Vagina (tissue), 2 donors: Measurements from ENCODE around the gene MIER3. TPM values are rescaled to one million over a fixed set of nuclear protein-coding genes. Genes with fewer than 3 reads are reported as not detected.
"Not testable (repeated sequence)": the region's sequence is repeated elsewhere in the genome, so short reads cannot be mapped to it uniquely, and the experiment has no call there.

Source experiments
- DNase-seq, 2 donors: peaks; one replicate each; pipeline ENCODE4 v3.0.0-alpha.2; 2017; ENCODE audit errors: extremely low spot score in 2 of 2
- H3K27ac ChIP-seq: fragments of 200-600 bp; sonication (generic); one replicate; pipeline ENCODE4 v1.5.1; 2019
- H3K27me3 ChIP-seq: fragments of 200-600 bp; sonication (generic); one replicate; pipeline ENCODE4 v1.5.1; 2019
- H3K36me3 ChIP-seq, 2 donors: fragments of 200-600 bp; sonication (generic); one replicate each; pipeline ENCODE4 v1.5.1; 2017 to 2019
- H3K4me1 ChIP-seq: fragments of 200-600 bp; sonication (generic); one replicate; pipeline ENCODE4 v1.5.1; 2019
- H3K4me3 ChIP-seq, 2 donors: fragments of 200-600 bp; sonication (generic); 1 replicate in 1 of 2; 2 replicates in 1 of 2; pipeline ENCODE4 v1.5.1; 2016 to 2019
- H3K9me3 ChIP-seq: fragments of 200-600 bp; sonication (generic); one replicate; pipeline ENCODE4 v1.5.1; 2019
- POLR2A ChIP-seq, 2 donors: fragments of 450-650 bp; IDR thresholded peaks; one replicate each; pipeline ENCODE4 v1.6.1; 2017; ENCODE audit warnings: antibody characterized with exemption in 2 of 2, mild to moderate bottlenecking in 2 of 2, moderate library complexity in 2 of 2
- POLR2AphosphoS5 ChIP-seq, 2 donors: sonication (generic); formaldehyde crosslinking; IDR thresholded peaks; one replicate each; pipeline ENCODE4 v1.9.0; 2017; ENCODE audit warnings: antibody characterized with exemption in 2 of 2, mild to moderate bottlenecking in 2 of 2, low read depth in 1 of 2; ENCODE audit not compliant: insufficient read depth in 1 of 2
- intact Hi-C: fragments of 100-400 bp; cut with DNase I; formaldehyde crosslinking; loops from one replicate; pipeline ENCODE4 v1.15.1; 2023
- total RNA-seq: library from RNA; depleted of rRNA; stranded (reverse); fragments of >200 nt; gene quantifications from one replicate; pipeline ENCODE4 v1.2.3, GENCODE V29; 2016
- TF ChIP-seq, protein P1 (sequence below), 3 experiments: fragments of 450-650 bp in 2 of 3; fragments of 200-600 bp in 1 of 3; sonication (generic) in 1 of 3; IDR thresholded peaks; one replicate each; pipeline ENCODE4 v1.5.1; 2017 to 2019; ENCODE audit warnings: antibody characterized with exemption in 3 of 3, mild to moderate bottlenecking in 2 of 3, moderate library complexity in 2 of 3

Gene MIER3
- total RNA-seq, 1 donor from 2014 or later, result 16.0 TPM

DNA sequence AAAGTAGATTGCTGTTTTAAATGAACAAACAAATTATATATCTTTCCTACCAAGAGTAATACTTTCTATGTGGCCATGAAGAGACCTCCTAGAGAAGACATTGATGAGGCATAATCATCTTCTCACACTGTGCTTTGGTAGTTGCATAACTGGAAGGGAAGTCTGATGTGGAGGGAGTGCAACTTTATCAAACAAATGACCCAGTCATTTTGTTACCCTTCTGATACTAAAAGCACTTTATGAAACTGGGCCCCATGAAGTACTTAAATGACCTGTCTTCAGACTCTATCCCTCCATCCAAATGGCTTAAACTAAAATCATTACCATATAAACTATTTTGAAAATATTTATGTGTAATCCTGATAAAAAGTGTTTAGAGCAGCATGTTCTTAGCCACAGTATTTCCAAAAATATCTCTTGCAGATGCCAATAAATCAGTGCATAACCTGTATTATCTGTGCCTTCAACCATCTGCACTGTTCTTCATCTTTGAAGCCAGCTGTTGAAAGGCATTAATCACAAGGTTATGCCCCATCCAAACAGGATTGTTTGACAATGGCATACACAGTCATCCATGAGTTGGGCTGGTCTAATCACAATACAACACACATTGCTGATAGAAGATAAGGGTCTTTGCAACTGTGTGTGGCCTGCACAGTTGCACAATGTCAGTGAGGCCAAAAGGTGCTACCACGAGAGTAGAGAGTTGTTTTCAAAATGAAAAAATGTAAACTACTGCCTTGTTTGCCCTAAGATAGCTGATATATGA, 31.9 kb upstream of the MIER3 start:
- Histone ChIP-seq H3K9me3 (no peaks in the 10 kb centered on the region), H3K27ac (no peak overlapping the region), H3K27me3 (no peaks in the 10 kb centered on the region), H3K4me3 (no peak overlapping the region), H3K4me1 (no peaks in the 10 kb centered on the region), H3K36me3 (no peaks in the 10 kb centered on the region)
- TF ChIP-seq, protein P1, sequence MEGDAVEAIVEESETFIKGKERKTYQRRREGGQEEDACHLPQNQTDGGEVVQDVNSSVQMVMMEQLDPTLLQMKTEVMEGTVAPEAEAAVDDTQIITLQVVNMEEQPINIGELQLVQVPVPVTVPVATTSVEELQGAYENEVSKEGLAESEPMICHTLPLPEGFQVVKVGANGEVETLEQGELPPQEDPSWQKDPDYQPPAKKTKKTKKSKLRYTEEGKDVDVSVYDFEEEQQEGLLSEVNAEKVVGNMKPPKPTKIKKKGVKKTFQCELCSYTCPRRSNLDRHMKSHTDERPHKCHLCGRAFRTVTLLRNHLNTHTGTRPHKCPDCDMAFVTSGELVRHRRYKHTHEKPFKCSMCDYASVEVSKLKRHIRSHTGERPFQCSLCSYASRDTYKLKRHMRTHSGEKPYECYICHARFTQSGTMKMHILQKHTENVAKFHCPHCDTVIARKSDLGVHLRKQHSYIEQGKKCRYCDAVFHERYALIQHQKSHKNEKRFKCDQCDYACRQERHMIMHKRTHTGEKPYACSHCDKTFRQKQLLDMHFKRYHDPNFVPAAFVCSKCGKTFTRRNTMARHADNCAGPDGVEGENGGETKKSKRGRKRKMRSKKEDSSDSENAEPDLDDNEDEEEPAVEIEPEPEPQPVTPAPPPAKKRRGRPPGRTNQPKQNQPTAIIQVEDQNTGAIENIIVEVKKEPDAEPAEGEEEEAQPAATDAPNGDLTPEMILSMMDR (IDR thresholded peaks at IDR 0.05), result no peak
- TF ChIP-seq POLR2A (IDR thresholded peaks at IDR 0.05) (no peak), POLR2AphosphoS5 (IDR thresholded peaks at IDR 0.05; ENCODE audit: insufficient read depth in 1 of 2, low read depth in 1 of 2) (no peak)
- DNase-seq, result no peak
- intact Hi-C loops, result no loop called here

DNA sequence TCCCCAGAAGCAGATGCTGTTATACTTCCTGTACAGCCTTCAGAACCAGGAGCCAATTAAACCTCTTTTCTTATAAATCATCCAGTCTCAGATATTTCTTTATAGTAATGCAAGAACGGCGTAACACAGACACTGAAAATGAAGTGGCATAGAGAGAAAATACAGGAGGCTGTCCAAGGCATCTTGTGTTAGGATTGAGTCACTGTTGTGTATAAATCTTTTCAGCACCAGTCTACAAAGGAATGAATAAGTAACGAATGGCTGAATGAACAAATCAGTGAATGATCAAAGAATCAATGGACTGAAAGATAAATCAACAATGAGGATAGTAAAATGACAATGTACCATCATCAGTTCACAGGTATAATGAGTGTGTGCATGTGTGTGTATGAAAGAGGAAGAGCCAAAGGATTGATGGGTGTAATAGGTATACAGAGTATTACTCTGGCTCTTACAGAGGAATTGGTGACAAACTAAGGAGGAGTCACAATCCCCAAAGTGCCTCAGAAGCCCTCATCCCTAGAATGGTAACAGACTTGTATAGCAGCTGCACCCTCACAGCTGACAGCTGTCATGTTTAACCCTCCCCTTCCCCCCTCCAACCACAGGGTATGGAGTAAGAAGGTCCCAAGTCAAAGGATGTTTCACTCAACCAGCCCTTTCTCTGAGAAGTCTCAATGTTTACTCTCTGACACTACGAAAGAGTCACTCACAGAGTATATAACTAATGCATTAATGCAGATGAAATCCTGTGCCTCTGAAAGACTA, 29.8 kb upstream of the MIER3 start:
- Histone ChIP-seq H3K27ac (no peak overlapping the region), H3K4me3 (no peak overlapping the region), H3K9me3 (no peaks in the 10 kb centered on the region), H3K27me3 (no peaks in the 10 kb centered on the region), H3K36me3 (no peaks in the 10 kb centered on the region), H3K4me1 (no peaks in the 10 kb centered on the region)
- DNase-seq, result no peak
- TF ChIP-seq POLR2AphosphoS5 (IDR thresholded peaks at IDR 0.05; ENCODE audit: insufficient read depth in 1 of 2, low read depth in 1 of 2) (no peak), POLR2A (IDR thresholded peaks at IDR 0.05) (no peak)
- TF ChIP-seq, protein P1 (IDR thresholded peaks at IDR 0.05), result no peak
- intact Hi-C loops, result no loop called here

DNA sequence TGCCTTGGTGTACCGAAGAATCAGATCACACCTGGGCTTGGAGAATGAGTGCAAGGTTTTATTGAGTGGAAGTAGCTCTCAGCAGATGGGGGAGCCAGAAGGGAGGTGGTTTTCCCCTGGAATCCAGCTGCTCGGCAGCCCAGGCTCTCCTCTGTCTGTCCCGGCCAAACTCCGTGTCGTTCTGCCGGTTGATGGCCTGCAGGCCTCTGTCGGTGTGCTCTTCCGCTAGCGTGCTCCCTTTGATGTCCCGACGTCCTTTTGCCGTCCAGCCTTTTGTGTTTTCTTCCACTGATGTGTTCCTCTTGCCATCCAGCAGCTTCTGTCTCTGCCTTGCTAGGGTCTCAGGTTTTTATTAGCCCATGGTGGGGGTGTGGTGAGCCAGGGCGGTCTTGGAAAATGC, 28.0 kb upstream of the MIER3 start:
- Histone ChIP-seq H3K36me3 (no peaks in the 10 kb centered on the region), H3K4me1 (no peaks in the 10 kb centered on the region), H3K27ac (no peak overlapping the region), H3K27me3 (no peaks in the 10 kb centered on the region), H3K9me3 (no peaks in the 10 kb centered on the region), H3K4me3 (no peak overlapping the region)
- no peak for DNase-seq
- intact Hi-C loops, result no loop called here
- TF ChIP-seq POLR2A (IDR thresholded peaks at IDR 0.05) (no peak), POLR2AphosphoS5 (IDR thresholded peaks at IDR 0.05; ENCODE audit: insufficient read depth in 1 of 2, low read depth in 1 of 2) (no peak)
- TF ChIP-seq, protein P1 (IDR thresholded peaks at IDR 0.05), result no peak

DNA sequence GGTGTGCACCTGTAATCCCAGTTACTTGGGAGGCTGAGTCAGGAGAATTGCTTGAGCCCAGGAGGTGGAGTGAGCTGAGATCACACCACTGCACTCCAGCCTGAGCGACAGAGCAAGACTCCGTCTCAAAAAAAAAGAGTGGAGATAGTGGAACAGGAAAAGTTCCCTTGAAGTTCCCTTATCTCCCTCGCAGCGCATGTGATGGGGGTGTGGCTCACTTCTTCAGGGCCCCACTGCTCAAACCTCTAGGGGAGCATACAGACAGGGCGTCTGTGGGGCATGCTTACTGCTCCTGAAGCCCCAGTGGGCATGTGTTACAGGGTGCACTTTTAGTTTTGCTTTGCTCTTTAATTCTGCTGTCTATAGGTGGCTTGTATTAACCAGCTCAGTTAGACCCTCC, 27.6 kb upstream of the MIER3 start:
- intact Hi-C loops, DNase-seq: not testable (repeated sequence)

DNA sequence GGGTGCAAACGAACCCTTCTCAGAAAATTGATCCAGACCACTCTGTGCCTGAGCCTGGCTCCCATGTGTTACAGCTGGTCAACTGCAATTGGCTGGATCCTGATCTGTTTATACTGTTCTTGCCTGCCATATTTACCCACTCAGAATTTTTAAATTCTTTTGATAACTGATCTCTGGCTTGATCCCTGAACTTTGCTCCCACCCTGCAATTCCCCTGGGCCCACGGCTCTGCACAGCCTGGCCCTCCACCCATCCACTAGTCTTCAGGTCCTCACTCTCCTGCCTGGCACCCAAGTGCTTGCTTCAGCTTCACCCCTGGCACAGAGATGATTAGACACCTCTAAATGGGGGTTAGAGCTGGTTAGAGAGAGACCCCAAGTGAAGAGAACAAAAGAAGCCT, 25.9 kb upstream of the MIER3 start:
- Histone ChIP-seq H3K4me3 (no peak overlapping the region), H3K36me3 (no peaks in the 10 kb centered on the region), H3K4me1 (no peaks in the 10 kb centered on the region), H3K27me3 (no peaks in the 10 kb centered on the region), H3K9me3 (no peaks in the 10 kb centered on the region), H3K27ac (no peak overlapping the region)
- intact Hi-C loops, result no loop called here
- no peak for TF ChIP-seq POLR2AphosphoS5 (IDR thresholded peaks at IDR 0.05; ENCODE audit: insufficient read depth in 1 of 2, low read depth in 1 of 2)
- TF ChIP-seq, protein P1 (IDR thresholded peaks at IDR 0.05), result no peak
- TF ChIP-seq POLR2A (IDR thresholded peaks at IDR 0.05), result no peak
- no peak for DNase-seq

More for the DNA sequence above, 27.6 kb upstream of the MIER3 start:
- H3K9me3 ChIP-seq, H3K27me3 ChIP-seq, H3K4me1 ChIP-seq, H3K36me3 ChIP-seq, H3K27ac ChIP-seq, H3K4me3 ChIP-seq: not testable (repeated sequence)
